H1 (cell line): ENCODE data around the gene BRD3OS. TPM values are rescaled to one million over a fixed set of nuclear protein-coding genes. Genes with fewer than 3 reads are reported as not detected.

Source experiments
- CTCF ChIA-PET: fragments of 300-600 bp; sonication (Branson Sonifier 250); formaldehyde crosslinking; loops from one replicate; lab custom pipeline; 2021; ENCODE audit not compliant: partially characterized antibody; lab: Charles Lee
- POLR2A ChIA-PET: fragments of 300-600 bp; sonication (Branson Sonifier 250); formaldehyde crosslinking; loops from one replicate; lab custom pipeline; 2021; ENCODE audit warnings: inconsistent platforms; ENCODE audit not compliant: partially characterized antibody; lab: Charles Lee
- DNase-seq, 2 experiments: peaks; one replicate each; pipeline versions ENCODE4 v3.0.0 to v3.0.0-alpha.2; 2010 to 2022; ENCODE audit warnings: low spot score in 2 of 2, low read depth in 1 of 2, mixed read lengths in 1 of 2
- FAIRE-seq: peaks from 2 replicates; lab custom pipeline; 2011; peaks lifted over from hg19 to GRCh38; lab: Jason Lieb, UNC
- H2AFZ ChIP-seq: 2 replicates; pipeline ENCODE4 v1.8.1; 2012; ENCODE audit warnings: low read length, inconsistent platforms
- H2AK5ac ChIP-seq: 2 replicates; pipeline ENCODE4 v1.6.1; 2013; ENCODE audit warnings: low read depth, low read length
- H2BK120ac ChIP-seq: replicated peaks from 2 replicates; pipeline ENCODE3; 2013; ENCODE audit warnings: low read depth, low read length, inconsistent platforms
- H2BK12ac ChIP-seq: 2 replicates; pipeline ENCODE4 v1.6.1; 2013; ENCODE audit warnings: low read depth, low read length
- H2BK15ac ChIP-seq: 2 replicates; pipeline ENCODE4 v1.6.1; 2013; ENCODE audit warnings: low read length
- H2BK20ac ChIP-seq: 2 replicates; pipeline ENCODE4 v1.6.1; 2013; ENCODE audit warnings: low read length
- H2BK5ac ChIP-seq: 2 replicates; pipeline ENCODE4 v1.6.1; 2013; ENCODE audit warnings: low read depth, low read length
- H3K14ac ChIP-seq: 2 replicates; pipeline ENCODE4 v1.6.1; 2013; ENCODE audit warnings: inconsistent platforms; ENCODE audit not compliant: insufficient read length
- H3K18ac ChIP-seq: 2 replicates; pipeline ENCODE4 v1.6.1; 2013; ENCODE audit warnings: low read length; ENCODE audit errors: extremely low read depth
- H3K23ac ChIP-seq: 2 replicates; pipeline ENCODE4 v1.6.1; 2013; ENCODE audit warnings: inconsistent platforms; ENCODE audit not compliant: insufficient read length
- H3K23me2 ChIP-seq: 2 replicates; pipeline ENCODE4 v1.6.1; 2013; ENCODE audit warnings: low read depth, low read length
- H3K27ac ChIP-seq: 2 replicates; pipeline ENCODE4 v1.6.1; 2011; ENCODE audit warnings: low read depth, low read length, inconsistent platforms
- H3K27me3 ChIP-seq, 4 experiments: replicated peaks in 1 of 4; 1 replicate in 1 of 4; 2 replicates in 3 of 4; pipeline versions ENCODE4 v1.6.1 to v1.8.1; 2011 to 2013; ENCODE audit warnings: low read length in 3 of 4, mild to moderate bottlenecking in 3 of 4, inconsistent platforms in 2 of 4, mixed read lengths in 2 of 4, moderate library complexity in 1 of 4; ENCODE audit not compliant: control insufficient read depth in 3 of 4, insufficient read depth in 3 of 4; ENCODE audit errors: extremely low read depth in 1 of 4
- H3K36me3 ChIP-seq, 4 experiments: 2 replicates each; pipeline versions ENCODE4 v1.6.1 to v1.8.1; 2011 to 2013; ENCODE audit warnings: mild to moderate bottlenecking in 4 of 4, low read length in 3 of 4, moderate library complexity in 2 of 4, control low read depth in 1 of 4, inconsistent platforms in 1 of 4; ENCODE audit not compliant: insufficient read depth in 4 of 4, control insufficient read depth in 2 of 4
- H3K4ac ChIP-seq: replicated peaks from 2 replicates; pipeline ENCODE3; 2013; ENCODE audit warnings: low read length, low read depth, mixed read lengths, inconsistent platforms; ENCODE audit not compliant: insufficient read length
- H3K4me1 ChIP-seq, 4 experiments: replicated peaks in 1 of 4; 1 replicate in 1 of 4; 2 replicates in 3 of 4; pipeline versions ENCODE4 v1.6.1 to v1.8.1; 2011 to 2013; ENCODE audit warnings: low read length in 3 of 4, inconsistent platforms in 2 of 4, mixed read lengths in 1 of 4; ENCODE audit not compliant: insufficient read depth in 4 of 4, control insufficient read depth in 3 of 4
- H3K4me2 ChIP-seq, 2 experiments: 2 replicates each; pipeline versions ENCODE4 v1.6.1 to v1.8.1; 2011 to 2013; ENCODE audit warnings: low read depth in 2 of 2, low read length in 2 of 2, control low read depth in 1 of 2, inconsistent platforms in 1 of 2, mild to moderate bottlenecking in 1 of 2; ENCODE audit not compliant: insufficient read depth in 1 of 2
- H3K4me3 ChIP-seq, 4 experiments: fragments of 200-600, 300-600 bp in 1 of 4; sonication (generic), shearing (Covaris generic), sonication (Bioruptor Twin) in 1 of 4; 2 replicates each; pipeline versions ENCODE4 v1.5.1 to v1.8.1; 2011 to 2016; ENCODE audit warnings: low read length in 4 of 4, low read depth in 3 of 4, control low read depth in 2 of 4, inconsistent platforms in 2 of 4, mild to moderate bottlenecking in 2 of 4, mixed read lengths in 1 of 4, moderate library complexity in 1 of 4; ENCODE audit not compliant: insufficient read depth in 2 of 4; ENCODE audit errors: extremely low read depth in 1 of 4
- H3K56ac ChIP-seq: replicated peaks from 2 replicates; pipeline ENCODE3; 2013; ENCODE audit warnings: low read depth, mild to moderate bottlenecking, mixed read lengths, low read length, inconsistent platforms; ENCODE audit not compliant: insufficient read length
- H3K79me1 ChIP-seq: 2 replicates; pipeline ENCODE4 v1.6.1; 2013; ENCODE audit warnings: low read depth, low read length, control low read depth
- H3K79me2 ChIP-seq, 2 experiments: 2 replicates each; pipeline versions ENCODE4 v1.6.1 to v1.8.1; 2012 to 2013; ENCODE audit warnings: low read length in 2 of 2, mild to moderate bottlenecking in 2 of 2, inconsistent platforms in 1 of 2; ENCODE audit not compliant: insufficient read depth in 2 of 2, control insufficient read depth in 1 of 2
- H3K9ac ChIP-seq, 4 experiments: replicated peaks in 1 of 4; 1 replicate in 1 of 4; 2 replicates in 3 of 4; pipeline versions ENCODE4 v1.6.1 to v1.8.1; 2011 to 2013; ENCODE audit warnings: low read depth in 3 of 4, low read length in 3 of 4, control low read depth in 2 of 4, mild to moderate bottlenecking in 2 of 4, moderate library complexity in 2 of 4, inconsistent platforms in 1 of 4; ENCODE audit errors: extremely low read depth in 1 of 4
- H3K9me3 ChIP-seq, 2 experiments: 2 replicates each; pipeline versions ENCODE4 v1.6.1 to v1.8.1; 2012 to 2013; ENCODE audit warnings: mild to moderate bottlenecking in 2 of 2, moderate library complexity in 2 of 2, control low read depth in 1 of 2, inconsistent platforms in 1 of 2, low read depth in 1 of 2, low read length in 1 of 2, mixed read lengths in 1 of 2; ENCODE audit not compliant: insufficient read depth in 2 of 2
- H4K20me1 ChIP-seq, 2 experiments: replicated peaks in 1 of 2; 2 replicates each; pipeline versions ENCODE3 to v1.8.1; 2011 to 2013; ENCODE audit warnings: inconsistent platforms in 2 of 2, low read length in 2 of 2, mild to moderate bottlenecking in 1 of 2; ENCODE audit not compliant: insufficient read depth in 2 of 2, control insufficient read depth in 1 of 2
- H4K5ac ChIP-seq: 2 replicates; pipeline ENCODE4 v1.6.1; 2013; ENCODE audit warnings: low read length, low read depth, mixed read lengths, inconsistent platforms; ENCODE audit not compliant: insufficient read length
- H4K8ac ChIP-seq: 2 replicates; pipeline ENCODE4 v1.8.0; 2013; ENCODE audit warnings: mild to moderate bottlenecking, moderate library complexity, low read length, inconsistent platforms; ENCODE audit not compliant: insufficient read depth; ENCODE audit errors: extremely low read depth
- H4K91ac ChIP-seq: replicated peaks from 2 replicates; pipeline ENCODE3; 2013; ENCODE audit warnings: low read length, mixed read lengths, inconsistent platforms; ENCODE audit not compliant: insufficient read length
- ATF3 ChIP-seq: IDR thresholded peaks from 2 replicates; pipeline ENCODE4 v1.6.1; 2011; ENCODE audit warnings: low read depth, mild to moderate bottlenecking, low read length; ENCODE audit not compliant: insufficient read depth
- BRCA1 ChIP-seq: IDR thresholded peaks from 2 replicates; pipeline ENCODE4 v1.6.1; 2012; ENCODE audit warnings: low read depth, low read length, improper control_type of control experiment
- CHD1 ChIP-seq: IDR thresholded peaks from 2 replicates; pipeline ENCODE4 v1.6.1; 2012; ENCODE audit warnings: low read depth, low read length, improper control_type of control experiment
- CREB1 ChIP-seq: IDR thresholded peaks from 2 replicates; pipeline ENCODE4 v1.6.1; 2012; ENCODE audit warnings: inconsistent platforms
- E2F6 ChIP-seq: IDR thresholded peaks from 2 replicates; pipeline ENCODE4 v1.6.1; 2012; ENCODE audit warnings: inconsistent platforms
- EGR1 ChIP-seq: IDR thresholded peaks from 2 replicates; pipeline ENCODE4 v1.6.1; 2011; ENCODE audit warnings: low read depth, low read length, borderline replicate concordance
- GABPA ChIP-seq: IDR thresholded peaks from 2 replicates; pipeline ENCODE4 v1.6.1; 2011; ENCODE audit warnings: mild to moderate bottlenecking, low read length, moderate library complexity, borderline replicate concordance; ENCODE audit not compliant: insufficient read depth
- SUZ12 ChIP-seq: fragments of 200-600 bp; sonication (generic); IDR thresholded peaks from 2 replicates; pipeline ENCODE4 v1.6.1; 2012; ENCODE audit warnings: mild to moderate bottlenecking, inconsistent platforms, low read length, moderate library complexity, mixed read lengths
- TAF1 ChIP-seq: IDR thresholded peaks from 2 replicates; pipeline ENCODE4 v1.6.1; 2011; ENCODE audit warnings: mild to moderate bottlenecking, low read depth, low read length
- TAF7 ChIP-seq: optimal IDR thresholded peaks from 2 replicates; pipeline ENCODE3; 2011; ENCODE audit warnings: low read depth, mild to moderate bottlenecking, inconsistent platforms, low read length, moderate library complexity, borderline replicate concordance
- USF2 ChIP-seq: IDR thresholded peaks from 2 replicates; pipeline ENCODE4 v1.6.1; 2011; ENCODE audit warnings: low read length, improper control_type of control experiment
- WGBS, 2 experiments: shearing (Covaris generic) in 1 of 2; methylation state at CpG; one replicate each; pipeline versions ENCODE4 v1.1.6 to v1.1.7; 2013 to 2015; ENCODE audit warnings: low lambda C conversion rate in 2 of 2, mixed read lengths in 2 of 2, inconsistent platforms in 1 of 2, low coverage in 1 of 2, missing lambda C conversion rate in 1 of 2; ENCODE audit not compliant: insufficient replicate concordance in 2 of 2, insufficient coverage in 1 of 2, insufficient read length in 1 of 2; ENCODE audit errors: extremely low coverage in 1 of 2, missing lambda C conversion rate in 1 of 2; 5-methylcytosine and 5-hydroxymethylcytosine counted together
- polyA plus RNA-seq, 7 experiments: library from polyadenylated mRNA; depleted of rRNA in 3 of 7; stranded (reverse) in 5 of 7; unstranded in 2 of 7; fragments of >200 nt in 5 of 7; fragments of 200-250 nt in 2 of 7; gene quantifications; 1 replicate in 5 of 7; 2 replicates in 1 of 7; 4 replicates in 1 of 7; pipeline versions ENCODE4 v1.2.1 to v1.2.3, GENCODE V29; 2011 to 2013; ENCODE audit warnings: missing spikeins in 2 of 7, mixed read lengths in 2 of 7
- total RNA-seq: library from RNA; stranded (reverse); fragmentation: NEBNext Ultra II Directional; extraction: Animal tissue kit (Norgen Biotek cat#: 25700); gene quantifications from 2 replicates; pipeline ENCODE4 v1.2.1, GENCODE V29; 2021

BRD3OS gene
- total and polyA plus RNA-seq, 2 of the 8 experiments (the other 6 are each of a cell fraction or from before 2014, with no cell fraction given) = 12.7 to 20.2 TPM

- Histone ChIP-seq H2BK15ac (no peak overlapping the region), H3K9ac (no peak overlapping the region), H3K79me2 (peaks cover under 1 to 11% of the 10 kb centered on the region in 2 experiments; a peak in 3 of 4 replicates), H2AFZ (no peak overlapping the region), H4K5ac (no peak overlapping the region), H2BK120ac (no peak overlapping the region), H3K27me3 (peaks cover 0 to 13% (median 10%) of the 10 kb centered on the region in 4 experiments; a peak in 3 of 7 replicates), H4K91ac (no peak overlapping the region), H3K56ac (no peak overlapping the region), H2BK12ac (no peak overlapping the region), H2BK20ac (no peak overlapping the region), H4K20me1 (peaks cover 0 to 4% of the 10 kb centered on the region in 2 experiments), H2BK5ac (no peak overlapping the region), H3K79me1 (no peaks in the 10 kb centered on the region), H4K8ac (no peak overlapping the region), H3K18ac (no peak overlapping the region), H3K14ac (no peak overlapping the region), H3K23me2 (peaks cover 3% of the 10 kb centered on the region), H3K4me2 (no peak overlapping the region), H3K27ac (no peak overlapping the region), H3K4me3 (no peak overlapping the region), H3K23ac (no peak overlapping the region), H3K4ac (no peak overlapping the region), H3K4me1 (no peaks in the 10 kb centered on the region), H2AK5ac (no peak overlapping the region), H3K9me3 (peaks cover 6 to 11% of the 10 kb centered on the region in 2 experiments; a peak in 3 of 4 replicates), H3K36me3 (no peaks in the 10 kb centered on the region)
- DNase-seq = no peak
- POLR2A ChIA-PET = no interaction called here
- 79% methylated on average over 12 of the region's 12 CpGs; no CpG with 5 or more reads in 1 of the 2 experiments for WGBS, 2 experiments
- no peak for FAIRE-seq
- CTCF ChIA-PET = interaction anchor here (0.9 kb wide), 1 partner anchor 28 kb away, joined by 3 read pairs; no protein-coding TSS in a partner anchor
- TF ChIP-seq EGR1 = no peak
- no peak for TF ChIP-seq E2F6
- TF ChIP-seq GABPA = no peak
- no peak for TF ChIP-seq USF2
- TF ChIP-seq CHD1 = no peak
- TF ChIP-seq CREB1 = no peak
- TF ChIP-seq BRCA1 = no peak
- no peak for TF ChIP-seq TAF1
- TF ChIP-seq ATF3 = no peak
- TF ChIP-seq TAF7 = no peak
- TF ChIP-seq SUZ12 = no peak
Observed at GRCh38 chr9:134071149-134071548, 45.9 kb downstream of the BRD3OS start.
